ENCODE measurements around the gene ADCY1.

Gene ADCY1

GRCh38 chr7:45650404-45651394, 76.5 kb downstream of the ADCY1 start:
- DNase-seq (ENCODE audit: low read depth in 2 of 2): no peak

GRCh38 chr7:45651540-45651939, 77.4 kb downstream of the ADCY1 start:
- DNase-seq (ENCODE audit: low read depth in 2 of 2): no peak

- DNase-seq (ENCODE audit: low read depth in 2 of 2): no peak
Observed at GRCh38 chr7:45652630-45653029, 78.5 kb downstream of the ADCY1 start.

- DNase-seq (ENCODE audit: low read depth in 2 of 2): no peak
Observed at GRCh38 chr7:45653209-45653907, 79.2 kb downstream of the ADCY1 start.

GRCh38 chr7:45654341-45654740, 80.2 kb downstream of the ADCY1 start:
- no peak for DNase-seq (ENCODE audit: low read depth in 2 of 2)

GRCh38 chr7:45655539-45655938, 81.4 kb downstream of the ADCY1 start:
- DNase-seq (ENCODE audit: low read depth in 2 of 2): no peak

- no peak for DNase-seq (ENCODE audit: low read depth in 2 of 2)
Observed at GRCh38 chr7:45656431-45656830, 82.3 kb downstream of the ADCY1 start.

- no peak for DNase-seq (ENCODE audit: low read depth in 2 of 2)
Observed at GRCh38 chr7:45657136-45657889, 83.1 kb downstream of the ADCY1 start.

- DNase-seq (ENCODE audit: low read depth in 2 of 2): no peak
Observed at GRCh38 chr7:45657890-45658715, 83.9 kb downstream of the ADCY1 start.

- no peak for DNase-seq (ENCODE audit: low read depth in 2 of 2)
Observed at GRCh38 chr7:45658716-45659495, 84.7 kb downstream of the ADCY1 start.

GRCh38 chr7:45659496-45660139, 85.5 kb downstream of the ADCY1 start:
- DNase-seq (ENCODE audit: low read depth in 2 of 2): no peak

- DNase-seq (ENCODE audit: low read depth in 2 of 2): no peak
Observed at GRCh38 chr7:45660201-45660900, 86.2 kb downstream of the ADCY1 start.

- DNase-seq (ENCODE audit: low read depth in 2 of 2): no peak
Observed at GRCh38 chr7:45660901-45661211, 86.7 kb downstream of the ADCY1 start.

- DNase-seq (ENCODE audit: low read depth in 2 of 2): no peak
Observed at GRCh38 chr7:45661302-45661995, 87.3 kb downstream of the ADCY1 start.

GRCh38 chr7:45662018-45662417, 87.8 kb downstream of the ADCY1 start:
- DNase-seq (ENCODE audit: low read depth in 2 of 2): no peak

GRCh38 chr7:45662540-45663166, 88.5 kb downstream of the ADCY1 start:
- no peak for DNase-seq (ENCODE audit: low read depth in 2 of 2)

GRCh38 chr7:45663167-45663921, 89.2 kb downstream of the ADCY1 start:
- peak in 1 of 2 donors; percentile 5 for DNase-seq (ENCODE audit: low read depth in 2 of 2)
